Esophagus muscularis mucosa (tissue), 4 donors: Measurements from ENCODE around the gene TNP2. TPM values are rescaled to one million over a fixed set of nuclear protein-coding genes. Genes with fewer than 3 reads are reported as not detected.

Experiments
- DNase-seq: peaks from one replicate; pipeline ENCODE4 v3.0.0-alpha.2; 2017; ENCODE audit errors: extremely low spot score
- H3K27ac ChIP-seq, 4 donors: fragments of 200-600 bp; sonication (generic); replicated peaks in 1 of 4; 1 replicate in 3 of 4; 2 replicates in 1 of 4; pipeline ENCODE4 v1.5.1; 2016 to 2019; ENCODE audit warnings: mild to moderate bottlenecking in 1 of 4
- H3K27me3 ChIP-seq, 4 donors: fragments of 200-600 bp; sonication (generic); one replicate each; pipeline versions ENCODE4 v1.5.1 to v1.6.0; 2016 to 2019
- H3K36me3 ChIP-seq, 4 donors: fragments of 200-600 bp; sonication (generic); one replicate each; pipeline ENCODE4 v1.5.1; 2016 to 2019
- H3K4me1 ChIP-seq, 4 donors: fragments of 200-600 bp; sonication (generic); one replicate each; pipeline ENCODE4 v1.5.1; 2016 to 2019
- H3K4me3 ChIP-seq, 4 donors: fragments of 200-600 bp; sonication (generic); 1 replicate in 2 of 4; 2 replicates in 2 of 4; pipeline ENCODE4 v1.5.1; 2016 to 2019; ENCODE audit warnings: mild to moderate bottlenecking in 4 of 4, moderate library complexity in 1 of 4
- H3K9me3 ChIP-seq, 4 donors: fragments of 200-600 bp; sonication (generic); 1 replicate in 3 of 4; 2 replicates in 1 of 4; pipeline ENCODE4 v1.5.1; 2016 to 2019
- CTCF ChIP-seq, 3 experiments: fragments of 200-600 bp in 2 of 3; fragments of 450-650 bp in 1 of 3; sonication (generic) in 2 of 3; IDR thresholded peaks; one replicate each; pipeline ENCODE4 v1.5.1; 2017 to 2019; ENCODE audit warnings: antibody characterized with exemption in 3 of 3, mild to moderate bottlenecking in 2 of 3, moderate library complexity in 1 of 3
- EP300 ChIP-seq: sonication (generic); formaldehyde crosslinking; IDR thresholded peaks from one replicate; pipeline ENCODE4 v1.6.1; 2017; ENCODE audit warnings: antibody characterized with exemption
- POLR2A ChIP-seq: fragments of 450-650 bp; IDR thresholded peaks from one replicate; pipeline ENCODE4 v1.6.1; 2017; ENCODE audit warnings: antibody characterized with exemption, moderate library complexity, mild to moderate bottlenecking, low read depth
- POLR2AphosphoS5 ChIP-seq, 2 donors: sonication (generic); formaldehyde crosslinking; IDR thresholded peaks; one replicate each; pipeline ENCODE4 v1.6.1; 2017; ENCODE audit warnings: antibody characterized with exemption in 2 of 2
- WGBS: methylation state at CpG from one replicate; pipeline ENCODE4 v1.1.5; 2018; 5-methylcytosine and 5-hydroxymethylcytosine counted together
- intact Hi-C: fragments of 100-400 bp; cut with DNase I; formaldehyde crosslinking; loops from one replicate; pipeline ENCODE4 v1.15.1; 2023
- total RNA-seq, 4 donors: library from RNA; depleted of rRNA; stranded (reverse); fragments of >200 nt; gene quantifications; one replicate each; pipeline versions ENCODE4 v1.1.0 to v1.2.1, GENCODE V29; 2016

The TNP2 gene
- total RNA-seq, 4 donors from 2014 or later: not detected

- Histone ChIP-seq H3K27me3 (no peaks in the 10 kb centered on the region), H3K4me3 (no peak overlapping the region), H3K27ac (no peak overlapping the region), H3K36me3 (no peaks in the 10 kb centered on the region), H3K9me3 (no peaks in the 10 kb centered on the region), H3K4me1 (no peaks in the 10 kb centered on the region)
- WGBS: 89% methylated on average over 11 of the region's 11 CpGs
- intact Hi-C loops: no loop called here
- no peak for DNase-seq
- TF ChIP-seq POLR2AphosphoS5 (IDR thresholded peaks at IDR 0.05) (no peak), CTCF (IDR thresholded peaks at IDR 0.05) (no peak), POLR2A (no peak), EP300 (no peak)
Observed at GRCh38 chr16:11276896-11277593, 7.9 kb upstream of the TNP2 start.

- H3K4me3 ChIP-seq: no peak within 1 kb of the TSS
- 92% methylated on average over 19 of the region's 26 CpGs for WGBS
- intact Hi-C loops: no loop called here
Observed at GRCh38 chr16:11276143-11276895, 7.2 kb upstream of the TNP2 start, which contains the start of gene PRM2. Gene PRM2, minus strand, starts transcription at chr16:11276480. Its CDS starts 110 bp downstream, at chr16:11276370.

GRCh38 chr16:11274964-11275363 lies 5.8 kb upstream of the TNP2 start:
- Histone ChIP-seq H3K4me3 (no peak overlapping the region), H3K27me3 (no peaks in the 10 kb centered on the region), H3K27ac (no peak overlapping the region), H3K9me3 (no peaks in the 10 kb centered on the region), H3K4me1 (no peaks in the 10 kb centered on the region), H3K36me3 (no peaks in the 10 kb centered on the region)
- intact Hi-C loops: no loop called here
- no peak for DNase-seq
- TF ChIP-seq EP300 (no peak), POLR2AphosphoS5 (IDR thresholded peaks at IDR 0.05) (no peak), POLR2A (no peak), CTCF (IDR thresholded peaks at IDR 0.05) (no peak)
- 96% methylated on average over 7 of the region's 7 CpGs for WGBS

More at GRCh38 chr16:11276143-11276895, 7.2 kb upstream of the TNP2 start, which contains the start of gene PRM2:
- no peaks in the 10 kb centered on the region for H3K4me1 ChIP-seq
- no peak for TF ChIP-seq CTCF (IDR thresholded peaks at IDR 0.05)
- TF ChIP-seq EP300: no peak
- TF ChIP-seq POLR2A: no peak
- no peak for TF ChIP-seq POLR2AphosphoS5 (IDR thresholded peaks at IDR 0.05)
- DNase-seq: no peak
- H3K27me3 ChIP-seq: no peaks in the 10 kb centered on the region
- H3K9me3 ChIP-seq: no peaks in the 10 kb centered on the region
- H3K36me3 ChIP-seq: no peaks in the 10 kb centered on the region
- no peak within 1 kb of the TSS for H3K27ac ChIP-seq

GRCh38 chr16:11273721-11274324 lies 4.7 kb upstream of the TNP2 start:
- Histone ChIP-seq H3K27ac (no peak overlapping the region), H3K9me3 (no peaks in the 10 kb centered on the region), H3K4me1 (no peaks in the 10 kb centered on the region), H3K36me3 (no peaks in the 10 kb centered on the region), H3K27me3 (no peaks in the 10 kb centered on the region), H3K4me3 (no peak overlapping the region)
- TF ChIP-seq POLR2AphosphoS5 (IDR thresholded peaks at IDR 0.05): no peak
- TF ChIP-seq POLR2A: no peak
- TF ChIP-seq CTCF (IDR thresholded peaks at IDR 0.05): no peak
- no peak for TF ChIP-seq EP300
- intact Hi-C loops: no loop called here
- 68% methylated on average over 2 of the region's 3 CpGs for WGBS
- DNase-seq: no peak
